Measurements from ENCODE around the gene STRN4.
A peak's percentile ranks its signal among the peaks of the same experiment; 100 is the strongest.

STRN4 gene

DNA sequence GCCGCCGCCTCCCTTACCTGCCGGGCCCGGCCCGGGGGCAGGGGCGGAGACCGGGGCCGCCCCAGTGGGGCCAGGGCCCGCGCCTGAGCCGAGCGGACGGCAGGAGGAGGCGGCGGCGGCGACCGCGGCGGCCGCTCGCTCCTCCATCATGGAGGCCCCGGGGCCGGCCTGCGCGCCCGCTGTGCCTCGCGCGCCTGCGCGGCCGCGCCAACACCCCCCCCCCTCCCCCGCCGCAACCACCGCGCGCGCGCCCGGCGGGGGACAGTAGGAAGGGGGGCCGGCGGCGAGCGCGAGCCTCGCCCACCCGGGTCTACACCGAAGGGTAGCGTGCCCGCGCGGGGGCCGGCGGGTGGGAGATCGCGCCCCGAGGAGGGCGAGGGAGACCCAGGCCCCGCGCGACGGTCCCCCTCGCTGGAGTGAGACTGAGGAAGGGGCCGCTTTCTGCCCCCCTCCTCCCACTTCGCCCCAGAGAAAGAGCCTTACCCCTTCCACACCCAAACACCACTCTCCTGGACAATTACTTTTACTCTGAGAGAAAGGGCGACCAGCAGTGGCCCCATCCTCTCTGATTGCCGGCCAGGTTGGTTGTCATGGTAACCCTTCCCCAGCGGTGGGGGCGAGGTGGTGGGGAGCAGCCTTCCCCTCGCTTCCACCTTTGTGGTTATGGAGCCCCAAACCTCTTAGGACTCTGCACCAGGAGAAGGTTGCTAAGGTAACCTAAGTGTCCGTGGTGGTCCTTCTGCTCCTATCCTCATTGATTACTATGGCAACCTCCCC, at the start of gene STRN4:
Gene STRN4 (minus strand): TSS at position 170 of the 777 bp plus-strand sequence. CDS start 20 bp downstream, at position 150.
- DNase-seq (ENCODE audit: low read depth), result peak; percentile 51
- TF ChIP-seq, protein P1, sequence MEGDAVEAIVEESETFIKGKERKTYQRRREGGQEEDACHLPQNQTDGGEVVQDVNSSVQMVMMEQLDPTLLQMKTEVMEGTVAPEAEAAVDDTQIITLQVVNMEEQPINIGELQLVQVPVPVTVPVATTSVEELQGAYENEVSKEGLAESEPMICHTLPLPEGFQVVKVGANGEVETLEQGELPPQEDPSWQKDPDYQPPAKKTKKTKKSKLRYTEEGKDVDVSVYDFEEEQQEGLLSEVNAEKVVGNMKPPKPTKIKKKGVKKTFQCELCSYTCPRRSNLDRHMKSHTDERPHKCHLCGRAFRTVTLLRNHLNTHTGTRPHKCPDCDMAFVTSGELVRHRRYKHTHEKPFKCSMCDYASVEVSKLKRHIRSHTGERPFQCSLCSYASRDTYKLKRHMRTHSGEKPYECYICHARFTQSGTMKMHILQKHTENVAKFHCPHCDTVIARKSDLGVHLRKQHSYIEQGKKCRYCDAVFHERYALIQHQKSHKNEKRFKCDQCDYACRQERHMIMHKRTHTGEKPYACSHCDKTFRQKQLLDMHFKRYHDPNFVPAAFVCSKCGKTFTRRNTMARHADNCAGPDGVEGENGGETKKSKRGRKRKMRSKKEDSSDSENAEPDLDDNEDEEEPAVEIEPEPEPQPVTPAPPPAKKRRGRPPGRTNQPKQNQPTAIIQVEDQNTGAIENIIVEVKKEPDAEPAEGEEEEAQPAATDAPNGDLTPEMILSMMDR (IDR thresholded peaks at IDR 0.05; ENCODE audit: insufficient read depth, low read depth, low read length, missing control alignments), result no peak
- H3K4me3 ChIP-seq (ENCODE audit: low read length), result peak within 1 kb of the TSS; percentile 97

- no peak for DNase-seq (ENCODE audit: low read depth)
- TF ChIP-seq, protein P1 (IDR thresholded peaks at IDR 0.05; ENCODE audit: insufficient read depth, low read depth, low read length, missing control alignments), result no peak
- H3K4me3 ChIP-seq (ENCODE audit: low read length), result no peak overlapping the region
Observed at GRCh38 chr19:46791944-46792343, 45.7 kb upstream of the STRN4 start.

- TF ChIP-seq, protein P1 (IDR thresholded peaks at IDR 0.05; ENCODE audit: insufficient read depth, low read depth, low read length, missing control alignments), result no peak
- peak; percentile 60 for DNase-seq (ENCODE audit: low read depth)
- H3K4me3 ChIP-seq (ENCODE audit: low read length), result no peak overlapping the region
Observed at GRCh38 chr19:46789371-46789770, 43.1 kb upstream of the STRN4 start.

GRCh38 chr19:46788968-46789338, 42.7 kb upstream of the STRN4 start:
- TF ChIP-seq, protein P1 (IDR thresholded peaks at IDR 0.05; ENCODE audit: insufficient read depth, low read depth, low read length, missing control alignments), result no peak
- no peak for DNase-seq (ENCODE audit: low read depth)
- H3K4me3 ChIP-seq (ENCODE audit: low read length), result no peak overlapping the region

- TF ChIP-seq, protein P1 (IDR thresholded peaks at IDR 0.05; ENCODE audit: insufficient read depth, low read depth, low read length, missing control alignments), result no peak
- peak within 1 kb of the TSS; percentile 98 for H3K4me3 ChIP-seq (ENCODE audit: low read length)
Observed at GRCh38 chr19:46788262-46788967, 42.2 kb upstream of the STRN4 start, which contains the start of gene SLC1A5. Gene SLC1A5, minus strand, starts transcription at chr19:46788594. Its CDS starts 629 bp downstream, at chr19:46787965.

DNA sequence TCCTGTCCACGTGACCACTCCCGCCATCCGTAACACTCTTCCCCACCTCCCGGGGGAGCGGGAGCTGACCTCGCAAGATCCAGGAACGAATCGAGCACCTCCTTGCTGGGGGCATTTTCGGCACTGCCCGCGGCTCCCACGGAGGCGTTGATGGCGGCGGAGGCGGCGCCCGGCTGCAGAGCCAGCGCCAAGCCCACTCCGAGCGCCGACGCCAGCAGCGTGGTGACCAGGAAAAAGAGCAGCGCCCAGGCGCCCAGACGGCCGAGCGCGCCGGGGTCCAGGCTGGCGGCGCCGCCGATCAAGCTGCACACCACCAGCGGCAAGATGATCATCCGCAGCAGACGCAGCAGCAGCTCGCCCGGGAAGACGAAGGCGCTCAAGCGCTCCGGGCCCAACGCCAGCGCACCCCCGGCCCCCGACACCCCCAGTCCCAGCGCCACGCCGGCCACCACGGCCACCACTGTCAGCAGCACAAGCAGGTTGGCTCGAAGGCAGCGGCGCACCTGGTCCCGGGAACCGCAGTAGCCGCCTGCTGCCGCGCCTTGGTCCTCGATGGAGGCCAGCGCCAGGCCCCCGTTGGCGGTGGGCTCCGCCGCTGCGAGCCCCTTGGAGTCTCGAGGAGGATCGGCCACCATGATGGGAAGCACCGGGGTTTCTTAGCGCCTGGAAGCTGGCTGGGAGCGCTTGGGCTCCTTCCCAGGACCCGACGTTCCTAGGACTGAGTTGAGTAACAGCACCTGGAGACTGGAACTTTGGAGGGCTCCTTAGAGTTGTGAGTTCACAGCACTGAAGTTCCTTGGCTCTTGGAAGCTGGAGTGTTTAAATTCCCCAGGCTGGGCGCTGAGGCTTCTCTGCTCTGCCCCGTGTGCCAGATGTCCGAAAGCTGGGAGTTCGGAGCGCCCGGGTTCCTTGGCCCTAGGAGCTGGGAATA, 41.3 kb upstream of the STRN4 start:
- TF ChIP-seq, protein P1 (IDR thresholded peaks at IDR 0.05; ENCODE audit: insufficient read depth, low read depth, low read length, missing control alignments), result no peak

More at GRCh38 chr19:46788262-46788967, 42.2 kb upstream of the STRN4 start, which contains the start of gene SLC1A5:
- DNase-seq (ENCODE audit: low read depth), result peak; percentile 97

More for the DNA sequence above, 41.3 kb upstream of the STRN4 start:
- peak; percentile 52 for DNase-seq (ENCODE audit: low read depth)
- peak overlapping the region; percentile 98 for H3K4me3 ChIP-seq (ENCODE audit: low read length)

Data from epithelial cell of esophagus (primary cell).